D341Med (cell line): Measurements from ENCODE around the gene CRAMP1.
"Not testable (repeated sequence)": the region's sequence is repeated elsewhere in the genome, so short reads cannot be mapped to it uniquely, and the experiment has no call there.

Source experiments
- DNase-seq: peaks from one replicate; pipeline ENCODE4 v3.0.0; 2012; ENCODE audit warnings: low spot score

Gene CRAMP1

GRCh38 chr16:1710811-1711507 is 98.8 kb downstream of the CRAMP1 start:
- DNase-seq, result no peak

DNA sequence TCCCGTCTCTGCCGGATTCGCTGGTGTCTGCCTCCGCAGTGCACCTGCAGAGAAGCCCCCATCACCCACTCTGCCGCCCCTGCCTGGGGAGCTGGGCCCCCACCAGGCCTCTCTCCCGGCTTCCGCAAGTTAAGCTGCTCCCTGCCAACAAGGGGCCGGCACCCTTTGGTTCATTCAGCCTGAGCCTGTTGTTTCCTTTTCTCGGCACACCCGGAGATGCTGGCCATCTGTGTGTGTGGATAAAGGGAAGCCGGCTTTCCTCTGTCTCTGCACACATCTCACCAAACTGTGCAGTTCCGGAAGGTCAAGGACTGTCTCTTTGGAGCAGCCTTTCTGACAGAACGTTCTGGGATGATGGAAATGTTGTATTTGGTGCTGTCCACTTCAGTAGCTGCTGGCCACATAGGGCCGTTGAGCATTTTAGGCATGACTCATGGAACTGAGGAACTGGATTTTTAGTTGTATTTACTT is 100.7 kb downstream of the CRAMP1 start:
- no peak for DNase-seq

- no peak for DNase-seq
These were observed 101.2 kb downstream of the CRAMP1 start for GRCh38 chr16:1713331-1713730.

- DNase-seq, result no peak
These were observed 101.8 kb downstream of the CRAMP1 start for GRCh38 chr16:1713933-1714332.

DNA sequence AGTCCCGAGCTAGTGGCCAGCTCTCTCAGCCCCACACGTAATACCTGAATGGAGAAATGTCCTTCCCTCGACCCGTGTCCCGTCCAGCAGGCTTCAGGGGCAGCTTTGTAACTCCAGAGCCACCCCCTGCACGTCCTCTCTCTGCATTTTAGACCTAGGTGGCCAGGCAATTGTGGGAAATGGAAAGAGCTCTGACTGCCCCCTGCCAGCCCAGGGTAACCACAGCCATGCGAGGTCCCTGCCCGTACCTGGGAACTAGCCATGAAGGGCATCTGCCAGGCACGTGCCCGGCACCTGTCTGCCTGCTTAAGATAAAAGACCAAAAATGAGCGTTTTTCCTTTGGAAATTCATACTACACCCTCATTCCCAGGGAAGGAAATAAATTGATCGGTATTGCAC is 103.1 kb downstream of the CRAMP1 start:
- no peak for DNase-seq

- not testable (repeated sequence) for DNase-seq
These were observed 106.1 kb downstream of the CRAMP1 start for GRCh38 chr16:1718236-1718635.

DNA sequence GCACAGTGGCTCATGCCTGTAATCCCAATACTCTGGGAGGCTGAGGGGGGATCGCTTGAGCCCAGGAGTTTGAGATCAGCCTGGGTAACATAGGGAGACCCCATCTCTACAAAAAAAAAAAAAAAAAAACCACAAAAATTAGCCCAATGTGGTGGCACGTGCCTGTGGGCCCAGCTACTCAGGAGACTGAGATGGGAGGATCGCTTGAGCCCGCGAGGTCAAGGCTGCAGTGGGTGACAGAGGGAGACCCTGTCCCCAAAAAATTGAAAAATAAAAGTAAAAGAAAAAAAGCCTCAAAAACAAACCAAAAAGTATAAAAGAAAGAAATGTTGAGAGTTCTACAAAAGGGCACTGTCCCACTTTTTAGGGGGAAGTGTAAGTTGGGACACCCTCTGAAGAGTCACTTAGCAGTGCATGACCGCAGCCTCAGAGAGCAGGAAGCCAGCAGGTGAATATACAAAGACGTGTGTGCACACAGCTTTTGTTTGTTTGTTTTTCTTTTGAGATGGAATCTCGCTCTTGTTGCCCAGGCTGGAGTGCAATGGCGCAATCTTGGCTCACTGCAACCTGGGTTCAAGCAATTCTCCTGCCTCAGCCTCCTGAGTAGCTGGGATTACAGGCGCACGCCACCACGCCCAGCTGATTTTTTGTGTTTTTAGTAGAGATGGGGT is 107.5 kb downstream of the CRAMP1 start:
- DNase-seq, result not testable (repeated sequence)

DNA sequence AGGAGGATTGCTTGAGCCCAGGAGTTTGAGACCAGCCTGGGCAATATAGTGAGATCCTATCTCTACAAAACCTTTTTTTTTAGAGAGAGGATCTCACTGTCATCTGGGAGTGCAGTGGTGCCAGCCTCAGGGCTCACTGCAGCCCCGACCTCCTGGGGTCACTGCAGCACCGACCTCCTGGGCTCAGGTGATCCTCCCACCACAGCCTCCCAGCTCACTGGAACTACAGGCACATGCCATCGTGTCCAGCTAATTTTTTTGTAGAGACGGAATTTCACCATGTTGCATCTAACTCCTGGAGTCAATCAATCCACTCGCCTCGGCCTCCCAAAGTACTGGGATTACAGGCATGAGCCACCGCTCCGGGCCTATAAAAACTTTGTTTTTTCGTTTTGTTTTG is 109.2 kb downstream of the CRAMP1 start:
- DNase-seq, result no peak

DNA sequence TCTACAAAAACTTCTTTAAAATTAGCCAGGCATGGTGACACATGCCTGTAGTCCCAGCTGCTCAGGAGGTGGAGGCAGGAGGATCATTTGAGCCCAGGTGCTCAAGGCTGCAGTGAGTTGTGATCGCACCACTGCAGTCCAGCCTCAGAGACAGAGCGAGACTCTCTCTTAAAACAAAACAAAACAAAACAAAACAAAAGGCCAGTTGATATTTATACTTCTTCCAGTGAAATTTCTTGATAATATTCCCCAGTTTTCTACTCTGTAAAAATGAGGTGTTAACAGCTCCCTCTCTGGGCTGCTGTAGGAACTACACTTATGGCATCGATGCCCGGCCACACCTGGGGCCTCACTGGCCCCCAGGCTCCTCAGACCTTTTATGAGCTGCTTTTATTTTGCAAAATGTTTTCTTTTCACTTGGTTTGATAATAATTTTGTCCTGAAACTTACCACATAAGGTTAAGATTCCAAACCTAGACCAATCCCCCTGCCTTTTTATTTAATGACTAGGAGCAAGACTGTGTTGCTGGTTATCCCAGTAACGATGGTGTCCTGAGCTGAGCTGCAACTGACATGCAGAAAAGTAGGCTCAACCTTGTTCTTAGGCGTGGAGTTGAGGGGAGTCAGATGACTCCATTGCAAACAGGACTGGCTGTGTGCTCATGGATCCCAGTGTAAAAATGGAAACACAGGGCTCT is 111.4 kb downstream of the CRAMP1 start:
- DNase-seq, result peak; percentile 77

GRCh38 chr16:1724491-1724890 is 112.3 kb downstream of the CRAMP1 start:
- peak; percentile 12 for DNase-seq

GRCh38 chr16:1726661-1727502 is 114.7 kb downstream of the CRAMP1 start:
- no peak for DNase-seq
